NB4 (cell line): ENCODE results near the gene TLCD1.

Experiments
- CTCF ChIP-seq: IDR thresholded peaks from one replicate; pipeline ENCODE4 v1.5.1; 2012; ENCODE audit warnings: low read depth, low read length
- MYC ChIP-seq: IDR thresholded peaks from 2 replicates; pipeline ENCODE4 v1.6.1; 2011; ENCODE audit warnings: low read depth, low read length
- POLR2A ChIP-seq: IDR thresholded peaks from 2 replicates; pipeline ENCODE4 v1.6.1; 2011; ENCODE audit warnings: mild to moderate bottlenecking; ENCODE audit not compliant: insufficient read length; ENCODE audit errors: extremely low read depth

- TF ChIP-seq CTCF, result no peak
- no peak for TF ChIP-seq POLR2A
- TF ChIP-seq MYC, result peak; percentile 29; the same call in 1 of the 2 replicates
Observed at GRCh38 chr17:28698253-28698941, 27.6 kb downstream of the TLCD1 start.
